GM12878 (cell line): ENCODE results near the gene CPNE9.
A peak's percentile ranks its signal among the peaks of the same experiment; 100 is the strongest.

Experiments
- HDAC2 ChIP-seq: fragments of 200-600 bp; sonication (generic); IDR thresholded peaks from 2 replicates; pipeline ENCODE4 v1.6.1; 2017
- POLR2AphosphoS2 ChIP-seq: IDR thresholded peaks from 2 replicates; pipeline ENCODE4 v1.6.1; 2011; ENCODE audit warnings: low read depth, mild to moderate bottlenecking, low read length, improper control_type of control experiment, moderate library complexity
- TCF7 ChIP-seq: IDR thresholded peaks from 2 replicates; pipeline ENCODE4 v1.6.1; 2014; ENCODE audit warnings: antibody characterized with exemption, borderline replicate concordance

DNA sequence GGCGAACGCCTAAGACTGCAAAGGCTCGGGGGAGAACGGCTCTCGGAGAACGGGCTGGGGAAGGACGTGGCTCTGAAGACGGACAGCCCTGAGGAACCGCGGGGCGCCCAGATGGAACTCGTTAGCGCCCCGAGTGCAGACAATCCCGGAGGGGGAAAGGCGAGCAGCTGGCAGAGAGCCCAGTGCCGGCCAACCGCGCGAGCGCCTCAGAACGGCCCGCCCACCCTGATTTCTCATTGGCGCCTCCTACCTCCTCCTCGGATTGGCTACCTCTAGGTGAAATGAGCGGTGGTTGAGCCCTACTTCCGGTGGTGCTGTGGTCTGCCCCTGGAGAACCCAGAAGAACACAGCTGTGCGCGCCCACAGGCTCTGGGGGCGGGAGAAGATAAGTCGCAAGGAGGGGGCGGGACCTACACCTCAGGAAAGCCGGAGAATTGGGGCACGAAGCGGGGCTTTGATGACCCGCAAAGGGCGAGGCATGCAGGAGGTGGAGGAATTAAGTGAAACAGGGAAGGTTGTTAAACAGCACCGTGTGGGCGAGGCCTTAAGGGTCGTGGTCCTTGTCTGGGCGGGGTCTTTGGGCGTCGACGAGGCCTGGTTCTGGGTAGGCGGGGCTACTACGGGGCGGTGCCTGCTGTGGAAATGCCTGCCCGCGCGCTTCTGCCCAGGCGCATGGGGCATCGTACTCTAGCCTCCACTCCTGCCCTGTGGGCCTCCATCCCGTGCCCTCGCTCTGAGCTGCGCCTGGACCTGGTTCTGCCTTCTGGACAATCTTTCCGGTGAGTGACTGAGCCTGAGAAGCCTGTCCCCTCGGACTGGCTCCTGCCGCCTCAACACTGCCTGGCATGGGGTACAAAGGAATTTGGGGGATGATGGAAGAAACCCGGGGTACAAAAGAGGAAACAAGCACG is 46.3 kb downstream of the CPNE9 start, which contains the start of gene OGG1:
- TF ChIP-seq HDAC2 (no peak), TCF7 (no peak), POLR2AphosphoS2 (peak; percentile 69; the same call in 1 of the 2 replicates)
